Measurements from ENCODE around the gene LRMDA.

GRCh38 chr10:75922435-75922834, 491.0 kb downstream of the LRMDA start:
- no peak for TF ChIP-seq BHLHE40 (IDR thresholded peaks at IDR 0.05; ENCODE audit: low read depth, low read length)
- no peak for TF ChIP-seq KDM1A (IDR thresholded peaks at IDR 0.05; ENCODE audit: low read depth)
- no peak for TF ChIP-seq E2F6 (IDR thresholded peaks at IDR 0.05; ENCODE audit: borderline replicate concordance, low read depth)
- TF ChIP-seq, protein P1, sequence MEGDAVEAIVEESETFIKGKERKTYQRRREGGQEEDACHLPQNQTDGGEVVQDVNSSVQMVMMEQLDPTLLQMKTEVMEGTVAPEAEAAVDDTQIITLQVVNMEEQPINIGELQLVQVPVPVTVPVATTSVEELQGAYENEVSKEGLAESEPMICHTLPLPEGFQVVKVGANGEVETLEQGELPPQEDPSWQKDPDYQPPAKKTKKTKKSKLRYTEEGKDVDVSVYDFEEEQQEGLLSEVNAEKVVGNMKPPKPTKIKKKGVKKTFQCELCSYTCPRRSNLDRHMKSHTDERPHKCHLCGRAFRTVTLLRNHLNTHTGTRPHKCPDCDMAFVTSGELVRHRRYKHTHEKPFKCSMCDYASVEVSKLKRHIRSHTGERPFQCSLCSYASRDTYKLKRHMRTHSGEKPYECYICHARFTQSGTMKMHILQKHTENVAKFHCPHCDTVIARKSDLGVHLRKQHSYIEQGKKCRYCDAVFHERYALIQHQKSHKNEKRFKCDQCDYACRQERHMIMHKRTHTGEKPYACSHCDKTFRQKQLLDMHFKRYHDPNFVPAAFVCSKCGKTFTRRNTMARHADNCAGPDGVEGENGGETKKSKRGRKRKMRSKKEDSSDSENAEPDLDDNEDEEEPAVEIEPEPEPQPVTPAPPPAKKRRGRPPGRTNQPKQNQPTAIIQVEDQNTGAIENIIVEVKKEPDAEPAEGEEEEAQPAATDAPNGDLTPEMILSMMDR (IDR thresholded peaks at IDR 0.05): 0 out of 3 replicates have a peak, but pooled peaks have one; percentile 7
- TF ChIP-seq, protein P2, sequence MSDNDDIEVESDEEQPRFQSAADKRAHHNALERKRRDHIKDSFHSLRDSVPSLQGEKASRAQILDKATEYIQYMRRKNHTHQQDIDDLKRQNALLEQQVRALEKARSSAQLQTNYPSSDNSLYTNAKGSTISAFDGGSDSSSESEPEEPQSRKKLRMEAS (IDR thresholded peaks at IDR 0.05): no peak
- TF ChIP-seq HOXB5 (CRISPR knock-in tag; IDR thresholded peaks at IDR 0.05): no peak
- TF ChIP-seq POLR2A (IDR thresholded peaks at IDR 0.05; ENCODE audit: low read length): no peak

Data from A549 (cell line).